NCI-H1417 treated with DMSO at 0.1 percent for 48 hours (cell line): Measurements from ENCODE around the gene LPAR2.
"Not testable (repeated sequence)": the region's sequence is repeated elsewhere in the genome, so short reads cannot be mapped to it uniquely, and the experiment has no call there.

Source experiments
- DNase-seq: peaks from one replicate; lab custom pipeline; 2025; lab: John Stamatoyannopoulos, UW

The LPAR2 gene

GRCh38 chr19:19627621-19628500, at the start of gene LPAR2:
TSS of gene LPAR2 (minus strand) at chr19:19628220. CDS start at chr19:19627275, 945 bp downstream.
- no peak for DNase-seq

- no peak for DNase-seq
Observed at GRCh38 chr19:19677579-19677978, 49.6 kb upstream of the LPAR2 start.

- no peak for DNase-seq
Observed at GRCh38 chr19:19674315-19674714, 46.3 kb upstream of the LPAR2 start.

DNA sequence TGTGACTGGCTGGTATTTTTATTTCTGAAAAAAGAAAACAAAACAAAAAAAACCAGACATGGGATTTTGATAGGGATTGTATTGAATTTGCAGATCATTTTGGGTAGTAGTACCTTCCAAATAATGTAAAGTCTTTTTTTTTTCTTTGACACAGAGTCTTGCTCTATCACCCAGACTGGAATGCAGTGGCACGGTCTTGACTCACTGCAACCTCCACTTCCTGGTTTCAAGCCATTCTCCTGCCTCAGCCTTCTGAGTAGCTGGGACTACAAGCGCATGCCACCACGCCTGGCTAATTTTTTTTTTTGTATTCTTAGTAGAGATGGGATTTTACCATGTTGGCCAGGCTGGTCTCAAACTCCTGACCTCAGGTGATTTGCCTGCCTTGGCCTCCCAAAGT, 44.8 kb upstream of the LPAR2 start:
- no peak for DNase-seq

- DNase-seq, result no peak
Observed at GRCh38 chr19:19670070-19670551, 42.1 kb upstream of the LPAR2 start.

GRCh38 chr19:19668230-19669012, 40.4 kb upstream of the LPAR2 start, which contains the start of gene ZNF101:
TSS of gene ZNF101 (plus strand) at chr19:19668839. CDS start at chr19:19668964, 125 bp downstream.
- peak; percentile 56 for DNase-seq

GRCh38 chr19:19665420-19665948, 37.5 kb upstream of the LPAR2 start:
- not testable (repeated sequence) for DNase-seq

- peak; percentile 90 for DNase-seq
Observed at GRCh38 chr19:19663256-19664120, 35.5 kb upstream of the LPAR2 start, which contains the start of gene ATP13A1. TSS of gene ATP13A1 (minus strand) at chr19:19663676. CDS start at chr19:19663666, 10 bp downstream.

DNA sequence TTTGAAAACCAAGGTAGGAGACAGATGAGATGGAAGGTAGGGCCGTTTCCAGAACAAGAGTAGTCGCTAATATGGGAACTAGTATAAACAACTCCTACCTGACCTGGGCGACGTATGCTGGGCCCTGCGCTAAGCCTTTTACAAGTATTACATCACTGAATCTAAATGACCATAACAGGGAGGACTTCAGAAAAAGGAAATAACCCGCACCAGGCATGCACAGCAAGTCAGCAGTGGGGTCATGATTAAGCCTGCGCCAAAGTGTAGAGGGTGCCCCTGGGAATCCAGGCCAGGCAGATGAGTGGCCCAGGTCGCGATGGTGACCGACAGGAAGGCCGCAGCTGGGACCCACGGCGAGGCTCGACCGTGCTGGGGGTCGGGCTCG, 34.8 kb upstream of the LPAR2 start:
- no peak for DNase-seq

DNA sequence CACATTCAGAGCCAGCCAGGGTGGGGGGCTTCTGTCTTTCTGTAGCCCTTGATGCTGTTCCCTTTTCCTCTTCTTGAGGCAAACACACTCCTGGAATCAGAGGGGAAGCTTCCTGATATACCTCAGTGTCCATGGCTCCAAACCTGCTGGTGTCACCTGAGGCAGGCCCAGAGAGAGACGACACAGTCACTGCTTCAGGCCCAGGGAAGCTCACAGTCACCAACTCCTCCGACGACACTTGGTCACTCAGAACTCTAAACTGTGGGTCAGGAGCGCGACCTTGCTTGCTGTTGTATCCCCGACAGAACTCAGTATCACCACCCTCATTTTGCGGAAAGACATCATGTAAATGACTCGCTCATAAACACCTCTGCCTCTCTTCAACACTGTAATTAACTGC, 34.3 kb upstream of the LPAR2 start:
- no peak for DNase-seq

- no peak for DNase-seq
Observed at GRCh38 chr19:19661675-19662251, 33.7 kb upstream of the LPAR2 start.

DNA sequence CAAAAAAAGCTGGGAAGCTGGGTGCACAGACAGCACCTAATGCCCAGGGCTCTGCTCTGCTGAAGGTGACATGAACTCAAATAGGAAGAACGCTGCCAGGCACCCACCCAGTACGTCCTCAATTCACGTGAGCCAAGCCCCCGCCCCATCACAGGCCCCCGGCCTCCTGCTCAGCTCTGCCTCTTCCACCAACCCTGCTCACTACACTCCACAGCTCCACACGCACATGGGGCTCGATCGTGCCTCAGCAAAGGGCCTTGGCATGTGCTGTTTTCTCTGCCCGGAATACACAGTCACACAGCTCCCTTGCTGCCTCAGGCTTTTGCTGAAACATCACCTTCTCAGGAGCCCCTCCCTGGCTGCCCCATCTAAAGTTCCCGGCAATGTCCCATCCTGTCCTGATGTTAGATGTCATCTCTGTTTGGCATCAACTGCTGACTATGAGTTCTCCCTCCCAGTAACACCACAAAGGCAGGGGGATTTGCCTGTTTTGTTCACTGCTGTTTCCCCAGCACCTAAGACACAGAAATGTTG, 33.2 kb upstream of the LPAR2 start:
- DNase-seq, result no peak

GRCh38 chr19:19659646-19660245, 31.7 kb upstream of the LPAR2 start:
- no peak for DNase-seq

DNA sequence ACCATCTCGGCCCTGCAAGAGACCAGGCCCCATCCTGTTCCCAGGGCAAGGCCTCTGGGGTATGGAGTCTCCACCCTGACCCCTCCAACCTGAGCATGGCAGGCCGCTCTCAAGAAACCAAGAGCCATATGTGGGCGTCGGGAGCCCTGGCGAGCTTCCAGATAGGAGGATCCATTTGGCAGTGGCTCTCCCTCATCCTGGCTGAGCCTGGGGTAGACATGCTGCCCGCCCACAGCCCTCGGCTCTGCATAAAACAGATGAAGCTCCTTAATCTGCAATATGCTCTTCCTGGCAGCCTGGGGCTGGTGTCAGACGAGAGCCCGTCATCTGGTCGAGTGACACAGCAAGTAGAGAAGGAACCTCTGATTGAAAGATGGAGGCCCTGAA, 29.4 kb upstream of the LPAR2 start:
- no peak for DNase-seq

DNA sequence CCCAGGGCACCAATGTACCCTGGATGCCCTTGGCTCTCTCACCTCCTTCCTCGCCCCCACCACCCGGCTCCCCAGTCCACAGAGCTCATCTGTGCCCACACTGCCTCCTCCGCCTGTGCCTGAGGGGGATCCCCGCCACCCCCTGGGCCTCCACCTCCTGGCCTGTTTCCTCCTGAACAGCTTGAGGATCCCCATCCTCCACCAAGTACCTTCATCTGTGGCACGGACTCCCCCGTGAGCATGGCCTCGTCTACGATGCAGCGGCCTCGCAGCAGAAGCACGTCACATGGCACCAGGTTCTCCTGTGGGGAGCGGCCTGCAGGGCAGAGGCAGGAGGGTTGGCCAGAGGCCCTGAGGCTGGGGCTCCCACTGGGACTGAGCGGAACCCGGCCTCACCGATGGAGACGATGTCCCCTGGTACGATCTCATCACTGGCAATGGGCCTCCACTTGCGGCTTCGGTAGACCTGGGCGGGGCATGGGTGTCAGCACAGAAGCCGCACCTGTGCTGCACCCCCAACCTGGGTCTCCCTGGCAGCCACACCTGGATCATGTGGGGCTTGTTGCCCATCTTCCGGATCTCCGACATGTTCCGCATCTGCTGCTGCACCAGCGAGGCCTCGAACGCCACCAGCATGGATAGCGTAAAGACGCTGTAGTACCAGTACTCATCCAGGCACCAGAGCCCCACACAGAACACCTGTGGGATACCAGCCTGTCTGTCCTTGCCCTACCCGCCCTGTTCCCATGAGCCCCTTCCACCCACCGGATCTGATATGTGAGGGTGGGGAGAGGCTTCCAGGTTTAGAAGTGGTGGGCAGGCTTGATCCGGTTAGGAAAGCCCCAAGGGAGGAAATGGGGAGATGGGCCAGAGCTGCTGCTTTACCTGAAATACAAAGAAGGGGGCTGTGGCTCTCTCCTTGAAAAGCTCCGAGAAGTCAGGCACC, 28.7 kb upstream of the LPAR2 start:
- no peak for DNase-seq

DNA sequence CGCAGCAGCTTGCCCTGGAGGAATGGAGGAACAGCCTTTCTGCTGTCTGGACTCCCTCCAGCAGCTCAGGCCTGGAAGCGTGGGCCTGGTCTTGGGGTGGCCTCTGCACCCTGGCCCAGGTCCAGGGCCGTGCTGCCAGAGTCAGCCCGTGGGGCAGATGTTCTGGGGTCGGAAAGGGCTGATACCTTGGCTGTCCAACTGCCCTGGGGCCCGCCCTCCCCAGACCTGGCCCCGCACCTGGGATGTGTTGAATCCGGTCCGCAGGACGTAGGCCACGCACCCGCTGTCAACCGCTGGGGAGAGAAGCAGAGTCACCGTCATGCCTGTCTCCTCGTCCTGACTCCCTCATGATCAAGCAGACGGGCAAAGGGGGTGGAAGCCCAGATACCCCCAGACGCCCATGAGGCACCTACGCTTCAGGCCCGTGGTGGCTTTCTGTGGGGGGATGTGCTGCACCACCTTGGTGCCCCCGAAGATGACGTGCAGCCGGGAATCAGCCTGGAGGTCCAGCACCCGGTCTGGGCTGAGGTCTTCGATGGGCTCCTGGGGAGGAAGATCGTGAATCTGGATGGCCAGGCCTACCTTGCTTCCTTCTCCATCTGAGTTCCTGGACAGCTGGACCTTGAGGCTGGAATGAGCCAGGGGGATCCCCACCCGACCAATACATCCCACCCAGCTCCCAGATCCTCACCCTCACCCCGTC, 27.8 kb upstream of the LPAR2 start:
- no peak for DNase-seq

DNA sequence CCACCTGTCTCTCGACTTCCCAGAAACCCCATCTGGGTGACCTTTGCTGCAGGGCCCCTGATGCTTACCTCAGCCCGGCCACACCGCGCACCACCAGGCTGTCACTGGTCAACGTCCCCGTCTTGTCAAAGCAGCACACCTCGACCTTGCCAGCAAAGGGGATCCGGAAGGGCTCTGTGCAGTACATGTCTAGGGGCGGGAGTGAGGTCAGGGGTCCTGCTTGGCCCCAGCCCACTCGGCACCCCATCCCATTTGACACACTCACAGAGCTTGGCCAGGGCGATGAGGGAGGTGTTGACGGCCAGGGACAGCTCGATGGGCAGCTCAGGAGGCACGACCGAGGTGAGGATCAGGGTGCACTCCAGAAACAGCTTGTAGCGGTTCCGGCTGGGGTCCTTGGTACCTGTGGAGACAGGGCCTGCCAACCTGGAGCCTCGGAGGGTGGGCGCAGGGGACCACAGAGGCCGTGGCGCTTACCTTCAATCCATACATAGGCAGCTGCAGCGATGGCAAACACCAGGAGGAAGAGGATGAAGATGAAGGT, 27.1 kb upstream of the LPAR2 start:
- no peak for DNase-seq

- DNase-seq, result no peak
Observed at GRCh38 chr19:19654441-19654840, 26.4 kb upstream of the LPAR2 start.
